ENCODE data around the gene MEIS1. TPM values are rescaled to one million over a fixed set of nuclear protein-coding genes. Genes with fewer than 3 reads are reported as not detected.

MEIS1 gene
- total RNA-seq, 2 donors from 2014 or later = 1.8 to 2.3 TPM

DNA sequence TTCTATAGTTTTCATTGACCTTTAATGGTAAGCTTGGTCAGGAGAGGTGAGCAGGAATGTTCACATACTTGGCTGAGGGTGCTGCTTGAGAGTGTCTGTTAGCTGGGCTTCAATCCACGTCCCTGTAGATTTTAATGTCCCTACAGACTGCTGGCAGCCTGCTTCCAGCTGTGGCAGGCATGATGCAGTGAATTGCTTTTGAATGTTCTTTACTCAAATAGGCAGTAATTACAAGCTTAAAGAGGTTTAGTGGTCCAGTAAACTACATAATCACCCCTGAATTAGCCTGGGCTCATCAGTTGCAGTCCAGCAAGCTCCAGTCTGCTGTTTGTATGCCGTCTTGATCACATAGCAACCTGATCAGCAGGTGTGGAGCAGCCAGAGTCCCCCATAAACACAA lies 102.1 kb downstream of the MEIS1 start:
- no peak overlapping the region for H3K4me3 ChIP-seq (ENCODE audit: low read length)
- peaks cover 32% of the 10 kb centered on the region for H3K4me1 Mint-ChIP-seq
- no peaks in the 10 kb centered on the region for H3K9me3 Mint-ChIP-seq
- H3K36me3 Mint-ChIP-seq (ENCODE audit: low read depth) = no peaks in the 10 kb centered on the region
- no peak overlapping the region for H3K27ac ChIP-seq (ENCODE audit: low read depth, low read length)
- peaks cover 18% of the 10 kb centered on the region for H3K4me1 ChIP-seq (ENCODE audit: control insufficient read depth, insufficient read depth, low read length)
- no peaks in the 10 kb centered on the region for H3K9me3 ChIP-seq (ENCODE audit: control insufficient read depth, low read length)
- H3K4me3 Mint-ChIP-seq = no peak overlapping the region
- WGBS, 2 experiments (ENCODE audit: insufficient coverage in 1 of 2, insufficient read length in 1 of 2) = 36 to 47% methylated on average over 2 of the region's 2 CpGs
- H3K27me3 Mint-ChIP-seq (ENCODE audit: insufficient read depth) = peaks cover 12% of the 10 kb centered on the region
- H3K27ac Mint-ChIP-seq = peak overlapping the region; percentile 26
- TF ChIP-seq, protein P1, sequence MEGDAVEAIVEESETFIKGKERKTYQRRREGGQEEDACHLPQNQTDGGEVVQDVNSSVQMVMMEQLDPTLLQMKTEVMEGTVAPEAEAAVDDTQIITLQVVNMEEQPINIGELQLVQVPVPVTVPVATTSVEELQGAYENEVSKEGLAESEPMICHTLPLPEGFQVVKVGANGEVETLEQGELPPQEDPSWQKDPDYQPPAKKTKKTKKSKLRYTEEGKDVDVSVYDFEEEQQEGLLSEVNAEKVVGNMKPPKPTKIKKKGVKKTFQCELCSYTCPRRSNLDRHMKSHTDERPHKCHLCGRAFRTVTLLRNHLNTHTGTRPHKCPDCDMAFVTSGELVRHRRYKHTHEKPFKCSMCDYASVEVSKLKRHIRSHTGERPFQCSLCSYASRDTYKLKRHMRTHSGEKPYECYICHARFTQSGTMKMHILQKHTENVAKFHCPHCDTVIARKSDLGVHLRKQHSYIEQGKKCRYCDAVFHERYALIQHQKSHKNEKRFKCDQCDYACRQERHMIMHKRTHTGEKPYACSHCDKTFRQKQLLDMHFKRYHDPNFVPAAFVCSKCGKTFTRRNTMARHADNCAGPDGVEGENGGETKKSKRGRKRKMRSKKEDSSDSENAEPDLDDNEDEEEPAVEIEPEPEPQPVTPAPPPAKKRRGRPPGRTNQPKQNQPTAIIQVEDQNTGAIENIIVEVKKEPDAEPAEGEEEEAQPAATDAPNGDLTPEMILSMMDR (conservative IDR thresholded peaks at IDR 0.05) = no peak
- no peaks in the 10 kb centered on the region for H3K36me3 ChIP-seq (ENCODE audit: control insufficient read depth, insufficient read depth, low read length)
- no peak overlapping the region for H3K9ac ChIP-seq (ENCODE audit: extremely low read depth, low read length, poor library complexity, severe bottlenecking)
- peak; percentile 69 for DNase-seq
- no peaks in the 10 kb centered on the region for H3K27me3 ChIP-seq (ENCODE audit: control insufficient read depth, insufficient read depth, low read length, poor library complexity, severe bottlenecking)

DNA sequence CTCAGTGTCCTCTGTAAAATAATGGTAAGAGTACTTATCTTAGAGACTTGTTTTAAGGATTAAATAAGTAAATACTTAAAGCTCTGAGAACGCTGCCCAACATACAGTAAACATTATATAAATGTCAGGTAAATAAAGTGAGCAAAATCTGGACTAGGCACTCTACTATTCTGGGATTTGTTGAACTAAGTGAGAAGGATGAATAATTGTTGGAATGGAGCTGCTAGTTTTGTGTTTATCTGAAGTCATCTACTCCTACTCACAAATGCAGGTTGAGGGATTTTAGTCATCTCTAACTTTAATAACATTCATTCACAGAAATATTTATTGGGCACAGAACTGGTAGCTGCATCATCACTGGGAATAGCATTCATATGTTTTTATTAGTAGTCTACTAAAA lies 103.4 kb downstream of the MEIS1 start:
- peaks cover 21% of the 10 kb centered on the region for H3K4me1 ChIP-seq (ENCODE audit: control insufficient read depth, insufficient read depth, low read length)
- DNase-seq = no peak
- H3K27me3 ChIP-seq (ENCODE audit: control insufficient read depth, insufficient read depth, low read length, poor library complexity, severe bottlenecking) = no peaks in the 10 kb centered on the region
- Mint-ChIP-seq H3K27ac (no peak overlapping the region), H3K9me3 (no peaks in the 10 kb centered on the region), H3K27me3 (ENCODE audit: insufficient read depth) (peaks cover 16% of the 10 kb centered on the region), H3K36me3 (ENCODE audit: low read depth) (no peaks in the 10 kb centered on the region), H3K4me3 (no peak overlapping the region), H3K4me1 (peaks cover 41% of the 10 kb centered on the region)
- H3K36me3 ChIP-seq (ENCODE audit: control insufficient read depth, insufficient read depth, low read length) = no peaks in the 10 kb centered on the region
- H3K9ac ChIP-seq (ENCODE audit: extremely low read depth, low read length, poor library complexity, severe bottlenecking) = no peak overlapping the region
- no peak overlapping the region for H3K4me3 ChIP-seq (ENCODE audit: low read length)
- no peaks in the 10 kb centered on the region for H3K9me3 ChIP-seq (ENCODE audit: control insufficient read depth, low read length)
- TF ChIP-seq, protein P1 (conservative IDR thresholded peaks at IDR 0.05) = no peak
- H3K27ac ChIP-seq (ENCODE audit: low read depth, low read length) = no peak overlapping the region
- 100% methylated on average over 1 of the region's 1 CpG; no CpG with 5 or more reads in 1 of the 2 experiments for WGBS, 2 experiments (ENCODE audit: insufficient coverage in 1 of 2, insufficient read length in 1 of 2)

DNA sequence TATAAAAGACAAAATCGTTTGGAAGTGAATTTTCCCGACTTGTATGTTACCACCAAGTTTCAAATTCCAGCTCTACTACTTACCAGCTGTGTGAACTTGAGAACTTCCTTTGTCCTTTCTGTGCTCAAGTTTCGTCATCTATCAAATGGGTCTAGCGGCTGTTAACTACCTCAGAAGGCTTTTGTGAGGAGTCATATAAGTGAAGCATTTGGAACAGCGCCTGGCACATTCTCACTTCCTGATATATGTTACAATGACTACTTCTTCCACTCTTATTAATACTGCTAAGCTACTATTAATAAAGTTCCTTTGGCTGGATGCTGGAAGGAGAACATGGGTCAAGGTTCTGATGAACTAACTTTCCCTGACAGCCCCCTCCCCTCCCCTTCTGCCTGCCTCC lies 104.5 kb downstream of the MEIS1 start:
- Histone ChIP-seq H3K4me3 (ENCODE audit: low read length) (no peak overlapping the region), H3K27ac (ENCODE audit: low read depth, low read length) (no peak overlapping the region), H3K36me3 (ENCODE audit: control insufficient read depth, insufficient read depth, low read length) (no peaks in the 10 kb centered on the region), H3K9ac (ENCODE audit: extremely low read depth, low read length, poor library complexity, severe bottlenecking) (no peak overlapping the region), H3K4me1 (ENCODE audit: control insufficient read depth, insufficient read depth, low read length) (peaks cover 28% of the 10 kb centered on the region), H3K9me3 (ENCODE audit: control insufficient read depth, low read length) (no peaks in the 10 kb centered on the region), H3K27me3 (ENCODE audit: control insufficient read depth, insufficient read depth, low read length, poor library complexity, severe bottlenecking) (no peaks in the 10 kb centered on the region)
- Mint-ChIP-seq H3K27me3 (ENCODE audit: insufficient read depth) (peaks cover 16% of the 10 kb centered on the region), H3K4me1 (peaks cover 52% of the 10 kb centered on the region), H3K9me3 (no peaks in the 10 kb centered on the region), H3K36me3 (ENCODE audit: low read depth) (no peaks in the 10 kb centered on the region), H3K4me3 (no peak overlapping the region), H3K27ac (no peak overlapping the region)
- no peak for DNase-seq
- TF ChIP-seq, protein P1 (conservative IDR thresholded peaks at IDR 0.05) = no peak
- 92 to 95% methylated on average over 4 to 5 of the region's 5 CpGs for WGBS, 2 experiments (ENCODE audit: insufficient coverage in 1 of 2, insufficient read length in 1 of 2)

All from endodermal cell (in vitro differentiated cells).